ENCODE data around the gene SETD3.

The SETD3 gene

DNA sequence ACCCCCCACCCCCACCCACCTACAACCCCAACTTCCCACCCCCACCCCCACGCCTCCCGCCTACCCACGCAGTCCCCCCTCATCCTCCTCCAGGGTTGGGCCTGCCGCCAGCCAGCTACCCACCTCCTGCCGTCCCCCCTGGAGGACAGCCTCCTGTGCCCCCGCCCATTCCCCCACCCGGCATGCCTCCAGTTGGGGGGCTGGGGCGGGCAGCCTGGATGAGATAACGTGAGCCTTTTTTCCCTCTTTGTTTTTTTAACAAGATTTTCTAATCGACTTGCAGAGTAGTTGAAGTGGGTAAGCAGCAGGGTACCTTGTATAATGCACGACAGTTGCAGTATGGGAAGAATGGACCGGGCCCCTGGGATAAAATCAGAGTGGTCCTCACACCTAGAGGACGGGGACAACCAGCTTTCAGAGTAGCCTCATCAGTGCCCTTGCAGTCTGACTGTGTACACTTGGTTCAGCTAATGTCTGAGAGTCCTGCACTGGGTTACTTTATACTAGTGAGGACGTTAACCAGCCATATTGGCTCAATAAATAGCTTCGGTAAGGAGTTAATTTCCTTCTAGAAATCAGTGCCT lies 30.0 kb upstream of the SETD3 start:
- TF ChIP-seq POLR2AphosphoS5 (IDR thresholded peaks at IDR 0.05; ENCODE audit: low read depth, low read length) (no peak), TAF1 (IDR thresholded peaks at IDR 0.05; ENCODE audit: borderline replicate concordance, insufficient read depth, low read length) (no peak), SIN3A (IDR thresholded peaks at IDR 0.05; ENCODE audit: borderline replicate concordance, insufficient read depth, low read length) (no peak), FOXP2 (optimal IDR thresholded peaks at IDR 0.05; ENCODE audit: borderline replicate concordance, extremely low read depth, extremely low read length, insufficient read depth) (no peak)
- TF ChIP-seq, protein P1, sequence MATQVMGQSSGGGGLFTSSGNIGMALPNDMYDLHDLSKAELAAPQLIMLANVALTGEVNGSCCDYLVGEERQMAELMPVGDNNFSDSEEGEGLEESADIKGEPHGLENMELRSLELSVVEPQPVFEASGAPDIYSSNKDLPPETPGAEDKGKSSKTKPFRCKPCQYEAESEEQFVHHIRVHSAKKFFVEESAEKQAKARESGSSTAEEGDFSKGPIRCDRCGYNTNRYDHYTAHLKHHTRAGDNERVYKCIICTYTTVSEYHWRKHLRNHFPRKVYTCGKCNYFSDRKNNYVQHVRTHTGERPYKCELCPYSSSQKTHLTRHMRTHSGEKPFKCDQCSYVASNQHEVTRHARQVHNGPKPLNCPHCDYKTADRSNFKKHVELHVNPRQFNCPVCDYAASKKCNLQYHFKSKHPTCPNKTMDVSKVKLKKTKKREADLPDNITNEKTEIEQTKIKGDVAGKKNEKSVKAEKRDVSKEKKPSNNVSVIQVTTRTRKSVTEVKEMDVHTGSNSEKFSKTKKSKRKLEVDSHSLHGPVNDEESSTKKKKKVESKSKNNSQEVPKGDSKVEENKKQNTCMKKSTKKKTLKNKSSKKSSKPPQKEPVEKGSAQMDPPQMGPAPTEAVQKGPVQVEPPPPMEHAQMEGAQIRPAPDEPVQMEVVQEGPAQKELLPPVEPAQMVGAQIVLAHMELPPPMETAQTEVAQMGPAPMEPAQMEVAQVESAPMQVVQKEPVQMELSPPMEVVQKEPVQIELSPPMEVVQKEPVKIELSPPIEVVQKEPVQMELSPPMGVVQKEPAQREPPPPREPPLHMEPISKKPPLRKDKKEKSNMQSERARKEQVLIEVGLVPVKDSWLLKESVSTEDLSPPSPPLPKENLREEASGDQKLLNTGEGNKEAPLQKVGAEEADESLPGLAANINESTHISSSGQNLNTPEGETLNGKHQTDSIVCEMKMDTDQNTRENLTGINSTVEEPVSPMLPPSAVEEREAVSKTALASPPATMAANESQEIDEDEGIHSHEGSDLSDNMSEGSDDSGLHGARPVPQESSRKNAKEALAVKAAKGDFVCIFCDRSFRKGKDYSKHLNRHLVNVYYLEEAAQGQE (IDR thresholded peaks at IDR 0.05; ENCODE audit: insufficient read depth in 1 of 2, low read depth in 2 of 2, low read length in 2 of 2), result no peak

DNA sequence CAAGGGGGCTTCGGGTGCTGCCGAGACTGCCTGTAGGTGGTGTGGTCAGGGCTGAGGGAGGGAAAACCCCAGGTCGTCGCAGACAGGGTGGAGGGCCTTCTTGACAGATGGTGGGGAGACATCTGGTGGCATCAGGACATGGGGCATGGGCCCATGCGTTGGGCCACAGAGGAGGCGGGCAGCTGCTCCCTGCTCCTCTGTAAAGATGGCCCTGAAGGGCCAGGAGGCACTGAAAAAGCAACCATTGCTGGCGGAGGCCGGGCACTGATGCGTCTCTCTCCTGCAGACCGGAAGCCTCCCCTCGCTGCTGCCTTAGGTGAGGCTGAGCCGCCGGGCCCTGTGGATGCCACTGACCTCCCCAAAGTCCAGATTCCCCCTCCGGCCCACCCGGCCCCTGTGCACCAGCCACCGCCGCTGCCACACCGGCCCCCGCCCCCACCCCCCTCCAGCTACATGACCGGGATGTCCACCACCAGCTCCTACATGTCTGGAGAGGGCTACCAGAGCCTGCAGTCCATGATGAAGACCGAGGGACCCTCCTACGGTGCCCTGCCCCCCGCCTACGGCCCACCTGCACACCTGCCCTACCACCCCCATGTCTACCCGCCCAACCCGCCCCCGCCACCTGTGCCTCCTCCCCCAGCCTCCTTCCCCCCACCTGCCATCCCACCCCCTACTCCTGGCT lies 29.4 kb upstream of the SETD3 start:
- TF ChIP-seq TAF1 (IDR thresholded peaks at IDR 0.05; ENCODE audit: borderline replicate concordance, insufficient read depth, low read length) (no peak), FOXP2 (optimal IDR thresholded peaks at IDR 0.05; ENCODE audit: borderline replicate concordance, extremely low read depth, extremely low read length, insufficient read depth) (no peak)
- TF ChIP-seq, protein P1 (IDR thresholded peaks at IDR 0.05; ENCODE audit: insufficient read depth in 1 of 2, low read depth in 2 of 2, low read length in 2 of 2), result no peak

DNA sequence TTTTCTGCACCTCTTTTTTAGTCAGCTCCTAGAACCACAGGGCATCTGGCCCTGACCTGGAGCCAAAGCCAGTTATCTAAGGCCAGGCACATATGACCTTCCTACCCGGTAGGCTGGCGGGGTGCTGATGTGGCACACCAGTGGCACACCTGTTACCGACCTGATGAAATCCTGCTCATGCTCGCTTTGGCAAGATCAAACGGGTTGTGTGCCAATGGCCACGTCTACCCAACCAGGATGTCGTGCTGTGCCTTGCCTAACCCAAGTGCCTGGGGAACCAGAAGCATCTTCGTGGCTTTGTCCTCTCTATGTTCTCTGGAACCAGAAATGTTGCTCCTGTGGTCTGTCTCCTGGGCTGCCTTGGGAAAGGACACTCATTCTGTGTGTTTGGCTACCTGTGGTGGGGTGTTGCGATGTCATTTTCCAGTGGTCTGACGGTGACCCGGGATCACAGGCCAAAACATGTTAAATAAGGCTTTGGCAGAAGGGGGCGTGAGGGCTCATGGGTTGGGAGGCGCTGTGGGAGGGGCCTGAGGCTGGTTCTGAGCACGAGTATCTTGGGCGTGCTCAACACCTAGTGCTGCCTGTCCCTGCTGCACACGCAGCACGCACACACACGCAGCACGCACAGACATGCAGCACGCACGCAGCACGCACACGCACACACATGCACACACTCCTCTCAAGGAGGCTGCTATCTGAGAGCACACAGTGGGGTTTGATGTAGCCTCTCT lies 28.4 kb upstream of the SETD3 start:
- TF ChIP-seq TAF1 (IDR thresholded peaks at IDR 0.05; ENCODE audit: borderline replicate concordance, insufficient read depth, low read length) (no peak), SIN3A (IDR thresholded peaks at IDR 0.05; ENCODE audit: borderline replicate concordance, insufficient read depth, low read length) (no peak), POLR2AphosphoS5 (IDR thresholded peaks at IDR 0.05; ENCODE audit: low read depth, low read length) (no peak), FOXP2 (optimal IDR thresholded peaks at IDR 0.05; ENCODE audit: borderline replicate concordance, extremely low read depth, extremely low read length, insufficient read depth) (no peak)
- TF ChIP-seq, protein P1 (IDR thresholded peaks at IDR 0.05; ENCODE audit: insufficient read depth in 1 of 2, low read depth in 2 of 2, low read length in 2 of 2), result no peak

DNA sequence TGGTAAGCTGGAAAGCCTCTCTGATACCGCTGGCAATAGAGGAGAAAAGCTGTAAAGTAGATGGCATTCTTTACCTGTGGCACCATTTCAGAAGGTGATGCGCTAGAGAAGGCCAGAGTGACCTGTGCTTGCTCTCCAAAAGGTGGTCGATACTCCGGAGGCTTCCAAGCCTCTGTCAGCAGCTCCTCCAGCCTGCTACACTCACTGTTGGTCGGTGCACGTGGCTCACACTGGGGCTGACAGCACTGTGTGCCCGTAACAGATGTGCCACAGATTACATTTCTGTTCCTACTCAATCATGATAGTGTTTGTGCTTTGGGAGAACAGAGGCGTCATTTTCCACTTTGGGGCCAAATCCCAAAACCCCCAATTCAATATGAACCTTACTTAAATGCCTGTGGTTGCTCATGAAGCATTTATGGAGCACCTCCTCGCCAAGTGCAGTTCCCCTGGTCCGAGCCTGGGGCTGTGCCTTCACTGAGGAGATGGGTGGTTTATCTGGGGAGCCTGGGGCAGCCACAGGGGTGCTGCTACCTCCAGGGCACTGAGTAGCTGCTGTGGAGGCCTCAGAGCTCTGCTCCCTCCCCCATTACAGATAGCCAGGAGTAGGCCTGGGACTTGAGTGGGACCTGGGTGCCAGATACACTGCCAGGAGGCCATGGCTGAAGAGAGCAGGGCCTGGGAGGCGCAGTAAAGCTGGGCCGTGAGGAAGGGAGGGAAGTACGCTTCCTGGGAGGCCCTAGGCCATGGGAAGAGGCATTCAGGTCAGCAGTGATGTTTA lies 27.4 kb upstream of the SETD3 start:
- TF ChIP-seq, protein P1 (IDR thresholded peaks at IDR 0.05; ENCODE audit: insufficient read depth in 1 of 2, low read depth in 2 of 2, low read length in 2 of 2), result no peak
- TF ChIP-seq FOXP2 (optimal IDR thresholded peaks at IDR 0.05; ENCODE audit: borderline replicate concordance, extremely low read depth, extremely low read length, insufficient read depth) (no peak), SIN3A (IDR thresholded peaks at IDR 0.05; ENCODE audit: borderline replicate concordance, insufficient read depth, low read length) (no peak), TAF1 (IDR thresholded peaks at IDR 0.05; ENCODE audit: borderline replicate concordance, insufficient read depth, low read length) (no peak), POLR2AphosphoS5 (IDR thresholded peaks at IDR 0.05; ENCODE audit: low read depth, low read length) (no peak)

Measured in PFSK-1 (cell line).